HEK293 (cell line): ENCODE results near the gene STRA8.
A peak's percentile ranks its signal among the peaks of the same experiment; 100 is the strongest.

ENCODE experiments used
- CTCF ChIA-PET: fragments of 350-600 bp; formaldehyde crosslinking; extraction: SDS; loops from one replicate; lab custom pipeline; 2021; ENCODE audit warnings: antibody characterized with exemption; lab: Yijun Ruan, JAX
- POLR2A ChIA-PET: fragments of 300-600 bp; formaldehyde crosslinking; extraction: SDS; loops from one replicate; lab custom pipeline; 2020; ENCODE audit warnings: antibody characterized with exemption, inconsistent platforms; lab: Yijun Ruan, JAX
- H3K27ac ChIP-seq: fragments of 200-500 bp; sonication (Bioruptor generic); 2 replicates; pipeline ENCODE4 v1.5.1; 2014; ENCODE audit warnings: low read depth, low read length, control low read depth, inconsistent platforms; ENCODE audit errors: extremely low read depth
- H3K36me3 ChIP-seq, 2 experiments: fragments of 200-500 bp in 1 of 2; sonication (Bioruptor generic) in 1 of 2; 1 replicate in 1 of 2; 2 replicates in 1 of 2; pipeline ENCODE4 v1.5.1; 2014 to 2017; ENCODE audit warnings: inconsistent platforms in 2 of 2, low read length in 2 of 2; ENCODE audit not compliant: control insufficient read depth in 2 of 2, insufficient read depth in 1 of 2
- H3K4me1 ChIP-seq: fragments of 200-500 bp; sonication (Bioruptor generic); 2 replicates; pipeline ENCODE4 v1.5.1; 2014; ENCODE audit warnings: mild to moderate bottlenecking, low read length, inconsistent platforms; ENCODE audit not compliant: control insufficient read depth, insufficient read depth
- H3K4me3 ChIP-seq: 2 replicates; pipeline ENCODE4 v1.5.1; 2011; ENCODE audit warnings: low read depth, mild to moderate bottlenecking, control low read depth, low read length, moderate library complexity
- H3K9me3 ChIP-seq: fragments of 200-500 bp; sonication (Bioruptor generic); 2 replicates; pipeline ENCODE4 v1.5.1; 2014; ENCODE audit warnings: low read depth, low read length, inconsistent platforms; ENCODE audit not compliant: control insufficient read depth, insufficient read depth
- ELK4 ChIP-seq: IDR thresholded peaks from 2 replicates; pipeline ENCODE4 v1.6.1; 2011; ENCODE audit warnings: mild to moderate bottlenecking, low read depth, low read length, borderline replicate concordance
- HOXD13 ChIP-seq: sonication (generic); formaldehyde crosslinking; IDR thresholded peaks from 2 replicates; pipeline ENCODE4 v1.8.0; 2022; ENCODE audit warnings: missing genetic modification reagents, borderline replicate concordance
- KLF10 ChIP-seq: fragments of 450-650 bp; IDR thresholded peaks from 2 replicates; pipeline ENCODE4 v1.5.1; 2018; ENCODE audit warnings: missing biosample characterization, mild to moderate bottlenecking, missing genetic modification characterization
- MYNN ChIP-seq: fragments of 450-650 bp; formaldehyde crosslinking; IDR thresholded peaks from 2 replicates; pipeline ENCODE4 v1.5.1; 2016; ENCODE audit warnings: missing biosample characterization, missing genetic modification characterization, borderline replicate concordance
- REST ChIP-seq: fragments of 450-650 bp; formaldehyde crosslinking; IDR thresholded peaks from 2 replicates; pipeline ENCODE4 v1.5.1; 2016; ENCODE audit warnings: missing biosample characterization, missing genetic modification characterization
- ZBTB21 ChIP-seq: fragments of 450-650 bp; formaldehyde crosslinking; IDR thresholded peaks from 2 replicates; pipeline ENCODE4 v1.5.1; 2017; ENCODE audit warnings: missing biosample characterization, missing genetic modification characterization
- ZIC2 ChIP-seq: fragments of 450-650 bp; formaldehyde crosslinking; IDR thresholded peaks from 2 replicates; pipeline ENCODE4 v1.5.1; 2016; ENCODE audit warnings: missing biosample characterization, missing genetic modification characterization
- ZNF169 ChIP-seq: fragments of 450-650 bp; formaldehyde crosslinking; IDR thresholded peaks from 2 replicates; pipeline ENCODE4 v1.5.1; 2016; ENCODE audit warnings: missing biosample characterization, missing genetic modification characterization
- ZNF174 ChIP-seq: fragments of 450-650 bp; formaldehyde crosslinking; IDR thresholded peaks from 2 replicates; pipeline ENCODE4 v1.5.0; 2017; ENCODE audit warnings: missing biosample characterization, mild to moderate bottlenecking, missing genetic modification characterization
- ZNF214 ChIP-seq: fragments of 450-650 bp; formaldehyde crosslinking; IDR thresholded peaks from 2 replicates; pipeline ENCODE4 v1.5.1; 2017; ENCODE audit warnings: missing biosample characterization, mild to moderate bottlenecking, missing genetic modification characterization, borderline replicate concordance
- ZNF335 ChIP-seq: fragments of 450-650 bp; formaldehyde crosslinking; conservative IDR thresholded peaks from 2 replicates; pipeline ENCODE4 v1.5.1; 2016; ENCODE audit warnings: missing biosample characterization, missing genetic modification characterization
- ZNF341 ChIP-seq: fragments of 450-650 bp; formaldehyde crosslinking; IDR thresholded peaks from 2 replicates; pipeline ENCODE4; 2016; ENCODE audit warnings: low read depth, missing biosample characterization, missing genetic modification characterization
- ZNF391 ChIP-seq: fragments of 450-650 bp; formaldehyde crosslinking; IDR thresholded peaks from 2 replicates; pipeline ENCODE4 v1.5.1; 2016; ENCODE audit warnings: low read depth, missing biosample characterization, missing genetic modification characterization, borderline replicate concordance
- ZNF394 ChIP-seq: fragments of 450-650 bp; formaldehyde crosslinking; IDR thresholded peaks from 2 replicates; pipeline ENCODE4 v1.5.1; 2016; ENCODE audit warnings: missing biosample characterization, missing genetic modification characterization, mild to moderate bottlenecking, moderate library complexity, borderline replicate concordance
- ZNF571 ChIP-seq: fragments of 450-650 bp; formaldehyde crosslinking; IDR thresholded peaks from 2 replicates; pipeline ENCODE4 v1.5.0; 2017; ENCODE audit warnings: missing biosample characterization, missing genetic modification characterization
- ZNF623 ChIP-seq: fragments of 450-650 bp; formaldehyde crosslinking; IDR thresholded peaks from 2 replicates; pipeline ENCODE4 v1.5.1; 2016; ENCODE audit warnings: missing biosample characterization, missing genetic modification characterization
- ZNF639 ChIP-seq: fragments of 450-650 bp; formaldehyde crosslinking; IDR thresholded peaks from 2 replicates; pipeline ENCODE4 v1.5.1; 2016; ENCODE audit warnings: missing biosample characterization, missing genetic modification characterization
- ZNF670 ChIP-seq: fragments of 450-650 bp; formaldehyde crosslinking; IDR thresholded peaks from 2 replicates; pipeline ENCODE4 v1.5.1; 2016; ENCODE audit warnings: missing biosample characterization, missing genetic modification characterization, low read depth
- ZNF677 ChIP-seq: fragments of 450-650 bp; IDR thresholded peaks from 2 replicates; pipeline ENCODE4 v1.5.0; 2018; ENCODE audit warnings: missing biosample characterization, mild to moderate bottlenecking, missing genetic modification characterization, moderate library complexity
- ZNF776 ChIP-seq: fragments of 450-650 bp; formaldehyde crosslinking; IDR thresholded peaks from 2 replicates; pipeline ENCODE4 v1.5.0; 2017; ENCODE audit warnings: missing biosample characterization, missing genetic modification characterization, borderline replicate concordance
- ZSCAN18 ChIP-seq: fragments of 450-650 bp; formaldehyde crosslinking; IDR thresholded peaks from 2 replicates; pipeline ENCODE4 v1.5.1; 2016; ENCODE audit warnings: missing biosample characterization, missing genetic modification characterization
- ZSCAN4 ChIP-seq: fragments of 450-650 bp; formaldehyde crosslinking; IDR thresholded peaks from 2 replicates; pipeline ENCODE4 v1.5.1; 2017; ENCODE audit warnings: missing biosample characterization, missing genetic modification characterization
- ZXDB ChIP-seq: fragments of 450-650 bp; formaldehyde crosslinking; IDR thresholded peaks from 2 replicates; pipeline ENCODE4 v1.5.1; 2016; ENCODE audit warnings: missing biosample characterization, missing genetic modification characterization

Gene STRA8

GRCh38 chr7:135253851-135254771, 20.5 kb downstream of the STRA8 start:
- ChIA-PET POLR2A (no interaction called here), CTCF (interaction anchor here (0.6 to 1.4 kb wide), 4 partner anchors 15 to 822 kb away, joined by 3 to 4 read pairs (median 3); no protein-coding TSS in a partner anchor)
- no peak overlapping the region for H3K4me3 ChIP-seq
- peak; percentile 46; the same call in 1 of the 2 replicates for TF ChIP-seq ZIC2
- no peak for TF ChIP-seq ZNF677
- TF ChIP-seq KLF10 (tag by site-specific recombination) = no peak
- no peak for TF ChIP-seq ZNF214 (tag by site-specific recombination)
- TF ChIP-seq ZNF335 (tag by site-specific recombination) = peak; percentile 83
- no peak for TF ChIP-seq ZXDB (tag by site-specific recombination)
- no peaks in the 10 kb centered on the region for H3K9me3 ChIP-seq
- H3K4me1 ChIP-seq = no peaks in the 10 kb centered on the region
- H3K27ac ChIP-seq = no peak overlapping the region
- no peaks in the 10 kb centered on the region for H3K36me3 ChIP-seq

GRCh38 chr7:135257790-135258189, 24.2 kb downstream of the STRA8 start:
- Histone ChIP-seq H3K27ac (no peak overlapping the region), H3K36me3 (no peaks in the 10 kb centered on the region), H3K4me1 (peaks cover 7% of the 10 kb centered on the region), H3K4me3 (no peak overlapping the region), H3K9me3 (no peaks in the 10 kb centered on the region)
- no peak for TF ChIP-seq REST (tag by site-specific recombination)
- TF ChIP-seq ELK4 = no peak
- TF ChIP-seq HOXD13 (CRISPR knock-in tag) = no peak
- no peak for TF ChIP-seq ZSCAN18
- TF ChIP-seq ZNF639 (tag by site-specific recombination) = no peak
- TF ChIP-seq ZIC2 = peak; percentile 33; the same call in 1 of the 2 replicates
- CTCF ChIA-PET = no interaction called here
- POLR2A ChIA-PET = no interaction called here

GRCh38 chr7:135258585-135258984, 24.9 kb downstream of the STRA8 start:
- ChIA-PET CTCF (no interaction called here), POLR2A (no interaction called here)
- TF ChIP-seq ZNF391 (tag by site-specific recombination) (no peak), ZNF169 (tag by site-specific recombination) (no peak), ZNF623 (no peak), ZNF394 (no peak), ZNF341 (tag by site-specific recombination) (no peak), ZBTB21 (tag by site-specific recombination) (no peak), ZSCAN4 (tag by site-specific recombination) (no peak), ZNF571 (tag by site-specific recombination) (no peak), ZNF670 (no peak), MYNN (tag by site-specific recombination) (no peak), ZNF174 (tag by site-specific recombination) (no peak), ZNF776 (tag by site-specific recombination) (no peak)

More at GRCh38 chr7:135258585-135258984, 24.9 kb downstream of the STRA8 start:
- no peaks in the 10 kb centered on the region for H3K36me3 ChIP-seq
- no peak overlapping the region for H3K4me3 ChIP-seq
- peaks cover 7% of the 10 kb centered on the region for H3K4me1 ChIP-seq
- no peak overlapping the region for H3K27ac ChIP-seq
- no peaks in the 10 kb centered on the region for H3K9me3 ChIP-seq
